ENCODE data around the gene GPR137. TPM values are rescaled to one million over a fixed set of nuclear protein-coding genes. Genes with fewer than 3 reads are reported as not detected.

GPR137 gene
- total RNA-seq (2014; rRNA removed; shearing (Covaris generic)) = 18.3 and 19.5 TPM in 2 replicates
- total RNA-seq (2022) = 49.6 and 52.3 TPM in 2 replicates
- Bru-seq, nascent RNA = percentile 45 among the genes with signal in this experiment
- BruChase-seq, experiment 1, labeled RNA remaining after a 6-hour chase = percentile 71 among the genes with signal in this experiment
- percentile 62 among the genes with signal in this experiment for BruChase-seq, experiment 2, labeled RNA remaining after a 2-hour chase
- long read RNA-seq, partial matches to known transcripts = 5 of 42 reads
- long read RNA-seq, other reads (novel, unspliced or antisense) = 33 of 42 reads

DNA sequence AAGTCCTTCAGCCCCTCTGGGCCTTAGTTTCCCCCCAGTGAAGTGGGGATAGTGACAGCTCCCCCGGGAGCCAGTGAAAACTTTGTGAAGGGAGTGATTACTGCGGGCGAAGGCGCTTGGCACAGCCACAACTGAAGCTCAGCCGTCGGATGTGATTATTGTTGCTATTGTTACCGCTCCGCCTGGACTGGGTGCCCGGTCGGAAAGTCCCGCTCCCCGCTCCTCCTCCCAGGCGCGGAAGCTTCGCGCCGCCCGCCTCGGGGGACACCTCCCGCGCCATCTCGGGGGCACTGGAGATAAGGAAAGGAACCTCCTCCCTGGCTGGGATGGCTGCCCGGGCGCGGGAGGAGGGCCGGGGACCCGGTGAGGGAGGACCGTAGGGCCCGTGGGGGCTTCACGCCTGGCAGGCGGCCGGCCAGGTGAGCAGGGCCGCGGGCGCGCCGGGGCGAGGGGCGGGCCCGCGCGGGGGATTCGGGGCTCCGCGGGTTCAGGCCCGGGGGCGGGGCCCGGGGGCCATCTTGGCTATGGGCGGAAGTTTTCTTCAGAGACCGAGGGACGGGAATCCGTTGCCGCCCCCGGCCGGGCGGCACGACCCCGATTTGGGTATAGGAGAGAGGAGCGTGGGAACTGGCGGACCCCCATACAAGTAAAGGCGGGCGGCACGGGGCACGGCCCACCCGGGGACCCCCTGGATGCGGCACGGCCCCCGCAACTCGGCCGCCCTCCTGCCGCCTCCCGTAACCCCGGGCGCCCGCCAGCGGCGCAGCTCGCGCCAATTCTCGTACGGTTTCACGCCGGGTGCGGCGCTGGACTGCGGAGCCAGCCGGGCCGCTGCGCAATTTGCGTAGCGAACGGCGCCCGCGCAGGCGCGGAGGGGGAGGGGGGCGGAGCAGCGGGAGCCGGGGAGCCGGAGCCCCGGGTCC, at the start of gene GPR137:
Gene GPR137 (plus strand): TSS at position 887 of the 923 bp plus-strand sequence. CDS start 677 bp downstream, outside the sequence.
- intact Hi-C loops (cut with micrococcal nuclease; ENCODE audit: unreplicated experiment) = loop anchor here (1.0 to 5.0 kb wide), 2 partner anchors 19 to 83 kb away; no protein-coding TSS in a partner anchor
- Histone ChIP-seq H3K9me3 (ENCODE audit: low read length) (no peaks in the 10 kb centered on the region), H3K27ac (ENCODE audit: low read depth, low read length, poor library complexity, severe bottlenecking) (peak within 1 kb of the TSS; percentile 80), H4K20me1 (ENCODE audit: insufficient read depth, low read length) (no peaks in the 10 kb centered on the region), H3K4me2 (ENCODE audit: low read length) (peak within 1 kb of the TSS; percentile 97), H3K4me3 (ENCODE audit: low read depth, low read length, poor library complexity, severe bottlenecking) (peak within 1 kb of the TSS; percentile 73), H3K79me2 (ENCODE audit: insufficient read depth, low read depth, low read length) (no peaks in the 10 kb centered on the region), H2AFZ (ENCODE audit: low read length) (peak within 1 kb of the TSS; percentile 65), H3K4me1 (ENCODE audit: insufficient read depth, low read length, poor library complexity, severe bottlenecking) (peaks cover 14% of the 10 kb centered on the region), H3K36me3 (ENCODE audit: insufficient read depth, low read length) (peaks cover 5% of the 10 kb centered on the region; the same call in 1 of the 2 replicates), H3K9me2 (ENCODE audit: insufficient read depth, low read length) (no peaks in the 10 kb centered on the region)
- CTCF ChIA-PET (ENCODE audit: unreplicated experiment) = interaction anchor here (0.5 to 0.6 kb wide), 3 partner anchors 16 to 165 kb away, joined by 3 to 4 read pairs (median 3); no protein-coding TSS in a partner anchor
- POLR2A ChIA-PET = interaction anchor here (0.9 to 2.6 kb wide), 2 partner anchors 78 to 575 kb away, joined by 3 to 8 read pairs; partner anchors contain the start of gene FERMT3
- TSS peak; percentile 67 for BruUV-seq (replicated peaks)
- no peak for TF ChIP-seq EZH2phosphoT487 (IDR thresholded peaks at IDR 0.05; ENCODE audit: borderline replicate concordance, low read depth, low read length)
- TF ChIP-seq, protein P1, sequence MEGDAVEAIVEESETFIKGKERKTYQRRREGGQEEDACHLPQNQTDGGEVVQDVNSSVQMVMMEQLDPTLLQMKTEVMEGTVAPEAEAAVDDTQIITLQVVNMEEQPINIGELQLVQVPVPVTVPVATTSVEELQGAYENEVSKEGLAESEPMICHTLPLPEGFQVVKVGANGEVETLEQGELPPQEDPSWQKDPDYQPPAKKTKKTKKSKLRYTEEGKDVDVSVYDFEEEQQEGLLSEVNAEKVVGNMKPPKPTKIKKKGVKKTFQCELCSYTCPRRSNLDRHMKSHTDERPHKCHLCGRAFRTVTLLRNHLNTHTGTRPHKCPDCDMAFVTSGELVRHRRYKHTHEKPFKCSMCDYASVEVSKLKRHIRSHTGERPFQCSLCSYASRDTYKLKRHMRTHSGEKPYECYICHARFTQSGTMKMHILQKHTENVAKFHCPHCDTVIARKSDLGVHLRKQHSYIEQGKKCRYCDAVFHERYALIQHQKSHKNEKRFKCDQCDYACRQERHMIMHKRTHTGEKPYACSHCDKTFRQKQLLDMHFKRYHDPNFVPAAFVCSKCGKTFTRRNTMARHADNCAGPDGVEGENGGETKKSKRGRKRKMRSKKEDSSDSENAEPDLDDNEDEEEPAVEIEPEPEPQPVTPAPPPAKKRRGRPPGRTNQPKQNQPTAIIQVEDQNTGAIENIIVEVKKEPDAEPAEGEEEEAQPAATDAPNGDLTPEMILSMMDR (conservative IDR thresholded peaks at IDR 0.05; ENCODE audit: low read length) = no peak
- DNase-seq (ENCODE audit: low spot score) = peak; percentile 93

- no peak for DNase-seq (ENCODE audit: low spot score)
- Histone ChIP-seq H3K9me3 (ENCODE audit: low read length) (no peaks in the 10 kb centered on the region), H3K4me2 (ENCODE audit: low read length) (no peak overlapping the region), H3K9me2 (ENCODE audit: insufficient read depth, low read length) (no peaks in the 10 kb centered on the region), H3K79me2 (ENCODE audit: insufficient read depth, low read depth, low read length) (peaks cover 9% of the 10 kb centered on the region; the same call in 1 of the 2 replicates), H4K20me1 (ENCODE audit: insufficient read depth, low read length) (no peaks in the 10 kb centered on the region), H3K4me3 (ENCODE audit: low read depth, low read length, poor library complexity, severe bottlenecking) (no peak overlapping the region), H3K36me3 (ENCODE audit: insufficient read depth, low read length) (peaks cover 20% of the 10 kb centered on the region), H2AFZ (ENCODE audit: low read length) (no peak overlapping the region), H3K27ac (ENCODE audit: low read depth, low read length, poor library complexity, severe bottlenecking) (no peak overlapping the region), H3K4me1 (ENCODE audit: insufficient read depth, low read length, poor library complexity, severe bottlenecking) (peaks cover 51% of the 10 kb centered on the region)
- ChIA-PET CTCF (ENCODE audit: unreplicated experiment) (interaction anchor here (1.0 kb wide), 1 partner anchor 31 kb away, joined by 3 read pairs; the partner anchor contains the start of gene FERMT3), POLR2A (no interaction called here)
- no peak for TF ChIP-seq EZH2phosphoT487 (IDR thresholded peaks at IDR 0.05; ENCODE audit: borderline replicate concordance, low read depth, low read length)
- TF ChIP-seq, protein P1 (conservative IDR thresholded peaks at IDR 0.05; ENCODE audit: low read length) = no peak
- BruUV-seq (replicated peaks) = no TSS peak
- intact Hi-C loops (cut with micrococcal nuclease; ENCODE audit: unreplicated experiment) = no loop called here
These were observed 48.1 kb upstream of the GPR137 start for GRCh38 chr11:64237484-64237951.

Measured in OCI-LY7 (cell line).